NCI-H446 (cell line): Measurements from ENCODE around the gene TMEM40.
"Not testable (repeated sequence)": the region's sequence is repeated elsewhere in the genome, so short reads cannot be mapped to it uniquely, and the experiment has no call there.

Source experiments
- DNase-seq, 2 experiments: peaks; one replicate each; lab custom pipeline; 2025; lab: John Stamatoyannopoulos, UW

The TMEM40 gene

GRCh38 chr3:12751571-12751970 is 7.5 kb downstream of the TMEM40 start:
- DNase-seq = no peak

- peak in 1 of 2 experiments; percentile 40 for DNase-seq
Observed at GRCh38 chr3:12750658-12751071, 8.4 kb downstream of the TMEM40 start.

- peak; percentile 7 to 17 for DNase-seq
Observed at GRCh38 chr3:12750223-12750622, 8.8 kb downstream of the TMEM40 start.

GRCh38 chr3:12748477-12748876 is 10.6 kb downstream of the TMEM40 start:
- no peak for DNase-seq

- no peak for DNase-seq
Observed at GRCh38 chr3:12746419-12746818, 12.6 kb downstream of the TMEM40 start.

GRCh38 chr3:12744326-12744725 is 14.7 kb downstream of the TMEM40 start:
- no peak for DNase-seq

- no peak for DNase-seq
Observed at GRCh38 chr3:12743583-12743982, 15.5 kb downstream of the TMEM40 start.

GRCh38 chr3:12742330-12743107 is 16.5 kb downstream of the TMEM40 start:
- no peak for DNase-seq

GRCh38 chr3:12741209-12741608 is 17.9 kb downstream of the TMEM40 start:
- no peak for DNase-seq

GRCh38 chr3:12737833-12738232 is 21.2 kb downstream of the TMEM40 start:
- no peak for DNase-seq

- DNase-seq = no peak
Observed at GRCh38 chr3:12737319-12737718, 21.7 kb downstream of the TMEM40 start.

- DNase-seq = no peak
Observed at GRCh38 chr3:12734960-12735359, 24.1 kb downstream of the TMEM40 start.

GRCh38 chr3:12733566-12733965 is 25.5 kb downstream of the TMEM40 start:
- DNase-seq = no peak

GRCh38 chr3:12730506-12731242 is 28.4 kb downstream of the TMEM40 start:
- DNase-seq = no peak

GRCh38 chr3:12729051-12729651 is 29.9 kb downstream of the TMEM40 start:
- DNase-seq = no peak

- DNase-seq = no peak
Observed at GRCh38 chr3:12727937-12728336, 31.1 kb downstream of the TMEM40 start.

- no peak for DNase-seq
Observed at GRCh38 chr3:12727481-12727880, 31.6 kb downstream of the TMEM40 start.

- DNase-seq = no peak
Observed at GRCh38 chr3:12725436-12725835, 33.6 kb downstream of the TMEM40 start.

- no peak for DNase-seq
Observed at GRCh38 chr3:12724794-12725193, 34.3 kb downstream of the TMEM40 start.

GRCh38 chr3:12723362-12723761 is 35.7 kb downstream of the TMEM40 start:
- DNase-seq = not testable (repeated sequence)

GRCh38 chr3:12722226-12722625 is 36.8 kb downstream of the TMEM40 start:
- DNase-seq = no peak

- peak in 1 of 2 experiments; percentile 62 for DNase-seq
Observed at GRCh38 chr3:12719984-12720898, 38.8 kb downstream of the TMEM40 start.
